DMS79 (cell line): Measurements from ENCODE around the gene ALDOC.
"Not testable (repeated sequence)": the region's sequence is repeated elsewhere in the genome, so short reads cannot be mapped to it uniquely, and the experiment has no call there.

Source experiments
- DNase-seq: peaks from one replicate; lab custom pipeline; 2025; lab: John Stamatoyannopoulos, UW

The ALDOC gene

GRCh38 chr17:28576758-28577465 lies at the start of gene ALDOC:
TSS of gene ALDOC (minus strand) at chr17:28576895. CDS start at chr17:28575532, 1,363 bp downstream.
- DNase-seq = no peak

DNA sequence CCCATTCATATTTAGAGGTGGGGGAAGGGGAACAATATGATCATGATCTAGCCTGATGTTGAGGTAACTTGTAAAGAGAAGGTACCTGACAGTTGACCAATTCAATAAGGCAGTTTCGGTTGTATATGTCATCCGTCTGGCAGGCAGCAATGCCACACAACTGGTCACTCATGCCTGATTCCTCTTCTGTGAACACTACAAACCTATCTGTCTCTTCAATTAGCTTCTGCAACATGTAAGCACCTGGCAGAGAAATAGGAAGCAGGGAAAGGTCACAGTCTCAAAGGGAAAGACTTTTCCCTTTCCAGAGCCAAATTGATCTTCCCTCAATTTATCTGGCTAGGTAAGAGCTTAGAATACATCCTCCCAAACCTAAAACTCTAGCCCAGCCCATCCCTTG lies 47.5 kb upstream of the ALDOC start:
- DNase-seq = no peak

GRCh38 chr17:28623696-28624095 lies 47.0 kb upstream of the ALDOC start:
- DNase-seq = no peak

DNA sequence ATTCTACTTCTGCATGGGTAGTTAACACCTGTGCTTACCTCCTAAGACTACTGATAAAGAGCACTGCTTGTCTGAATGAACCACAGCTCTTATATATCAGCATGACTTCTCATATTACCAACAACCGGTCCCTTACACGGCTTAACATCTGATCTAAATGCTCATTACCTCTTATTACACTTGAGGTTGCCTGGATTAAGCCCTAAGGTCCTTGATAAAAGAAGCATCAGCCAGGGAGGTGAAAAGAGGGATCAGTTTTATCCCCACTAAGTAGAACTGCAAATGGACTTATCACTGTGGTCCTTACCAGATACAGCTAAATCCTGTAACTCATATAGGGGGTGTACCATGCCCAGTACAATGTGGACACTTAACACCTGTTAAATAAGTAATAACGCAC lies 45.5 kb upstream of the ALDOC start:
- DNase-seq = no peak

DNA sequence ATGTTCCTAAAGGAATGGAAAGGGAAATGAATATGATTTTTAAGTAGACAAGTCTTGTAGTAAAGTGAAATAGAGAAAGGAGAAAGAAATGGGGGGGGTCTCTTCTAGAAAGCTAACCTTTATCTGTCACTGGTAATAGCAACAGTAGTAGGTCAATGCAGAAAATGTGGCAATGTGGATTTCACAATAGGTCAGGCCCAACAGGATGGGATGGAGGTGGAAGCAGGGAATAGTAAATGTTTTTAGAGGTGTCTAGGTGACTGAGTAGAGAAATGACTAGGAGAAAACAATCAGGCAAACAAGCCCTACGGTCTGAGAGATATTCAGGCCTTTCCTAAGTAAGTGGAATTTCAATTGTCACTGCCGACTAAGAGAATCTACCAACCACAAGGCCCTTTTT lies 43.3 kb upstream of the ALDOC start:
- DNase-seq = no peak

DNA sequence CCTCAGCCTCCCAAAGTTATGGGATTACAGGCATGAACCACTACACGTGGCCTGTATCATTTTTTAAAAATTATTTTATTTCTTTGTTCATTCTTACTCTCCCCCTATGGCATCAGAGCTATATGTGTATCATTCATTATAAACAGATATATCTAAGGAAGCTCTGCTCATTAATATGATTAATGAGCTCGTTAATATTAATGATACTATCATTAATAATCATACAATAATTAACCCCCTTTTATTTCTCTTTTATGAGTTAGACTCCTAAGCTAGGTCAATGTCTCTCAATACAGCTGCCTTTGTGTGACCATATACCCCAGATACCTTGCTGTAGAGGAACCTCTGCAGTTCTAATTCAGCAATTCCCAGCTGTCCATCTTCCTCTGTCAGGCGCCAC lies 41.8 kb upstream of the ALDOC start:
- no peak for DNase-seq

- no peak for DNase-seq
These were observed 39.6 kb upstream of the ALDOC start for GRCh38 chr17:28616281-28616680.

DNA sequence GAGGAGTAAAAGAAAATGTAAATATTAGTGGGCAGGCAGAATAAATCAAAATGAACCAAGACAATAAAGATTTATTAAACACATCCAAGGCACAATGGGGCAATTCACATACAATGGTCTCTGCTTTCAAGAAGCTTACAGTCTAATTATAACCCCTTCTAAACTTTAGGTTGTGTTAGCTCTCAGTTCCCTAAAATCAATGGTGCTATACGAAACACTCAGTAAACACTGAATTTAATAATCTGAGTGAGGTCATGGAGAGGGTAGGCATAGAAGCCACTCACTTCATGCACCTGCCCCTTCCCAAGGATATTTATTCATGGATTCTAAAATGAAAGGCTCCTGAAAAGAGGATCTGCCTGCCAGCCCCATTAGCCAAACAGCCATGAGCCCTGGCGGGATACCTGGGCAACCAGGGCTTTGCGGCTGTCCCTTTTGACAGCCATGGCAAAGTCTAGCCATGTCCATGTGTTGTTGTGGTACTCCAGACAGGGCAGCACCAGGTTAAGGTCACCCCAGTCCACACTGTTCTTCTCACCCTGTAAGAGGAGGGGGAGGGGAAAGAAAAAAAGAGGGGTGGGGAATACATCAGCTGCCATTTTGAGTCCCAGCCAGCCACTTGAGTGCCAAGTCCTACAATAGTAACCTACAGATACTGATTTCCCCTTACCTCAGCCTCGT lies 38.7 kb upstream of the ALDOC start:
- no peak for DNase-seq

DNA sequence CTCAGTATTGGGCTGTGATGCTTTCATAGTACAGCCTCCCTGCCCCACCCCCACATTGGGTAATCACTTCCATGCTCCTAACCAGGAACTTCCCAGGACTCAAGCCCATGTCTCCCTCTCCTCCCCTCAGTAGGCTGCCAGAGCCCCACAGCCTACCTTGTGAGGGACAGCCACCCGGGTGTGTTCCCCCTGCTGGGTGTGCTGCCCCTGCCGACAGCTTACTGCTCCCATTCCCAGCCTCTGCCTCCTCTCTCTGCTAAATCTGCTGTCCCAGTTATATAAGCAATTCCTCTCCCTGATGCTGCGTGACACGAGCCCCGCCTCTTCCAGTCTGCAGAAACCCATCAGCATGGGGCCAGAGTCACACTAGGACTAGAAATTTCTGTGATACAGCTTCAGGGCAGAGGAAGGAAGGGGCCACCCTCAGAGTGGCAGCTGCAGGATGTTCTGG lies 37.3 kb upstream of the ALDOC start, which contains the start of gene RSKR:
Gene RSKR (minus strand): TSS at position 255 of the 451 bp plus-strand sequence. CDS start 24 bp downstream, at position 231.
- DNase-seq = no peak

GRCh38 chr17:28612936-28613872 lies 36.5 kb upstream of the ALDOC start:
- DNase-seq = no peak

- no peak for DNase-seq
These were observed 35.8 kb upstream of the ALDOC start for GRCh38 chr17:28612531-28612930.

- DNase-seq = no peak
These were observed 33.7 kb upstream of the ALDOC start for GRCh38 chr17:28610376-28610775.

DNA sequence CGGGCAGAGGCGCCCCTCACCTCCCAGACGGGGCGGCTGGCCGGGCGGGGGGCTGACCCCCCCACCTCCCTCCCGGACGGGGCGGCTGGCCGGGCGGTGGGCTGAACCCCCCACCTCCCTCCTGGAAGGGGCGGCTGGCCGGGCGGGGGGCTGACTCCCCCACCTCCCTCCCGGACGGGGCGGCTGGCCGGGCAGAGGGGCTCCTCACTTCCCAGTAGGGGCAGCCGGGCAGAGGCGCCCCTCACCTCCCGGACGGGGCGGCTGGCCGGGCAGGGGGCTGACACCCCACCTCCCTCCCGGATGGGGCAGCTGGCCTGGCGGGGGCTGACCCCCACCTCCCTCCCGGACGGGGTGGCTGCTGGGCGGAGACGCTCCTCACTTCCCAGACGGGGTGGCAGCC lies 27.3 kb upstream of the ALDOC start:
- not testable (repeated sequence) for DNase-seq

- DNase-seq = peak; percentile 22
These were observed 22.9 kb upstream of the ALDOC start for GRCh38 chr17:28599311-28600184.

DNA sequence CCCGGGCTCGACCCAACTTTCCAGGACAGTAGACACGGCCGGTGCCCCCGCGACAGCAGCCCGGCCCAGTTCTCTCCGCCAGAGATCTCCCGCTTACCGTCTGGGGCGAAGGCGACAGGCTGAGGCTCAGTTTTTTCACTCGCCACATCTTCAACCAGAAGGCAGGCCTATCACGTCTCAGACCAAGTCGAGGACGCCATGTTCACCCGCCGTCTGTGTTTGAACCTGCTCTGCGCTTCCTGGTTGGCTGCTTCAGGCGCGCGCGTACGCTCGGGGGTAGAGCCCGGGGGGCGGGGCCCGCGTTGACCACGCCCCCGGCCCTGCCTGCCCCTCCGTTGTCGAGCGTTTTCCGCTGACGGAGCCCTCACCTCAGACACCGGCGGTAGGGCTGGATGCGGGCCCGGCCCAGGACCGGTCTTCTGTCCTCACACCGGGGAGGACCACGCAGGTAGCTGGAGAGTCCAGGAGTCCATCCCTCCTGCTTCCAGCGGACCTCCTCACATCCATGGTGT lies 22.2 kb upstream of the ALDOC start, which contains the start of gene SPAG5:
Gene SPAG5 (minus strand): TSS at position 227 of the 512 bp plus-strand sequence. CDS start 79 bp downstream, at position 148.
- peak; percentile 95 for DNase-seq

GRCh38 chr17:28598389-28598788 lies 21.7 kb upstream of the ALDOC start:
- no peak for DNase-seq

- no peak for DNase-seq
These were observed 21.1 kb upstream of the ALDOC start for GRCh38 chr17:28597606-28598383.

DNA sequence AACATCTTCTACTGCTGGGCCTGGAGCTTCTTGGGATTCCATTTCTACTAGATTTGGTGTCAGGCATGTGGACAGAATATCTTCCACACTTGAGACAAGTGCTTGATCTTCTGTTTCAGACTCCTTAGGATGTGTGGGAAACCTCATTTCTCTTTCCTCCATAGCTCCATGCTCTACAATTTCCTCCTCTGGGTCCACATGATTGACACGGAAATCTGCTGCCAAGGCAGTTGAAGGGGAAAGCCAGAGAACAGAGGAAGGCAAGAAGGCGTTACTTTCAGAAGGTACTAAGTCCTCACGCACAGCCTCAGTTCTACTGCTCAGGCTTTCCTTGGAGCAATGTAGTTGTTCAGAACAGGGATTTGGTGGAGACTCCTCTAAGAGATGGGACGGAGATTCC lies 15.6 kb upstream of the ALDOC start:
- DNase-seq = no peak

GRCh38 chr17:28585851-28586250 lies 9.2 kb upstream of the ALDOC start:
- no peak for DNase-seq

DNA sequence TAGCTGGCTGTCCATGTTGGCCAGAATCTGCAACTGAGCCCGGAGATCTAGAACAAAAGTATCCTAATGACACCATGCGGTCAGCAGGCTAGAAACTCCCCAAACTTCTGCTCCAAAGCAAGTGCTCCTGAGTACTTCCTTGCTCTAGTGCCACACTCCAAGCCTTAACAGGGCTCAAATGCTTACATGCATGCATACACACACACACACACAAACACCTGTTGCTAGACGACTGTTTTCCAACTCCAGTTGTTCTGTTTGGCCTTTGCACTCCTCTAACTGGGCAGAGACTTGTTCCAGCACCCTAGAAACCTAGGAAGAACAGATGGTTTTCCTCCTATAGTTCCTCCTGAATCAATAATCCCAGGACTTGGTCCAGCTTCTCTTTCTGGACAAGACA lies 7.7 kb upstream of the ALDOC start:
- no peak for DNase-seq
